GM23248 (cell line): Measurements from ENCODE around the gene ARID4B. TPM values are rescaled to one million over a fixed set of nuclear protein-coding genes. Genes with fewer than 3 reads are reported as not detected.

ENCODE experiments used
- DNase-seq: peaks from one replicate; pipeline ENCODE4 v3.0.0-alpha.2; 2015
- H2AFZ ChIP-seq: fragments of 200-600 bp; sonication (generic); 2 replicates; pipeline ENCODE4 v1.6.1; 2016; ENCODE audit warnings: antibody characterized with exemption
- H3F3A ChIP-seq: fragments of 200-600 bp; sonication (generic); 2 replicates; pipeline ENCODE4 v1.6.1; 2016; ENCODE audit warnings: mild to moderate bottlenecking, antibody characterized with exemption, mixed run types; ENCODE audit not compliant: insufficient read depth
- H3K27ac ChIP-seq: fragments of 200-600 bp; sonication (generic); 2 replicates; pipeline ENCODE4 v1.5.1; 2016; ENCODE audit warnings: mild to moderate bottlenecking
- H3K27me3 ChIP-seq: fragments of 200-600 bp; sonication (generic); replicated peaks from 2 replicates; pipeline ENCODE4 v1.6.1; 2016; ENCODE audit warnings: mild to moderate bottlenecking; ENCODE audit not compliant: insufficient read depth
- H3K36me3 ChIP-seq: fragments of 200-600 bp; sonication (generic); 2 replicates; pipeline ENCODE4 v1.6.1; 2016; ENCODE audit warnings: low read depth, mild to moderate bottlenecking
- H3K4me1 ChIP-seq: fragments of 200-600 bp; sonication (generic); 2 replicates; pipeline ENCODE4 v1.6.1; 2016; ENCODE audit warnings: mild to moderate bottlenecking; ENCODE audit not compliant: insufficient read depth
- H3K4me2 ChIP-seq: fragments of 200-600 bp; sonication (generic); one replicate; pipeline ENCODE4 v1.6.1; 2016; ENCODE audit warnings: mild to moderate bottlenecking; ENCODE audit not compliant: unreplicated experiment
- H3K4me3 ChIP-seq: fragments of 200-600 bp; sonication (generic); 2 replicates; pipeline ENCODE4 v1.5.1; 2016; ENCODE audit warnings: mild to moderate bottlenecking
- H3K79me2 ChIP-seq: fragments of 200-600 bp; sonication (generic); 2 replicates; pipeline ENCODE4 v1.6.1; 2016; ENCODE audit warnings: mild to moderate bottlenecking; ENCODE audit not compliant: insufficient read depth
- H3K9ac ChIP-seq: fragments of 200-600 bp; sonication (generic); 2 replicates; pipeline ENCODE4 v1.6.1; 2016; ENCODE audit warnings: mild to moderate bottlenecking
- H3K9me2 ChIP-seq: fragments of 200-600 bp; sonication (generic); 2 replicates; pipeline ENCODE4 v1.6.1; 2016; ENCODE audit warnings: mixed run types, mild to moderate bottlenecking, moderate library complexity; ENCODE audit not compliant: insufficient read depth
- H3K9me3 ChIP-seq: fragments of 200-600 bp; sonication (generic); one replicate; pipeline ENCODE4 v1.6.1; 2017; ENCODE audit warnings: low read depth
- H4K20me1 ChIP-seq: fragments of 200-600 bp; sonication (generic); 2 replicates; pipeline ENCODE4 v1.6.0; 2016; ENCODE audit not compliant: insufficient read depth
- EZH2 ChIP-seq: fragments of 200-600 bp; sonication (generic); IDR thresholded peaks from 2 replicates; pipeline ENCODE4 v1.6.1; 2018; ENCODE audit warnings: antibody characterized with exemption, mild to moderate bottlenecking; ENCODE audit not compliant: insufficient read depth, poor library complexity, severe bottlenecking
- EZH2phosphoT487 ChIP-seq: fragments of 200-600 bp; sonication (generic); IDR thresholded peaks from 2 replicates; pipeline ENCODE4 v1.6.1; 2018; ENCODE audit warnings: antibody characterized with exemption, moderate library complexity, mild to moderate bottlenecking, low read depth; ENCODE audit not compliant: insufficient read depth
- WGBS, 2 experiments: methylation state at CpG; one replicate each; pipeline ENCODE4 v1.1.6; 2015 to 2017; ENCODE audit warnings: low lambda C conversion rate in 2 of 2, low coverage in 1 of 2; ENCODE audit errors: missing lambda C conversion rate in 2 of 2; 5-methylcytosine and 5-hydroxymethylcytosine counted together
- in situ Hi-C: fragments of 300-500 bp; cut with MboI; formaldehyde crosslinking; loops from 2 replicates; pipeline ENCODE4 v1.15.0; 2020
- polyA plus RNA-seq: library from polyadenylated mRNA; unstranded; fragments of >200 nt; fragmentation: Nextera tagmentation; extraction: Ambion mirVana; gene quantifications from 2 replicates; pipeline ENCODE4 v1.2.1, GENCODE V29; 2016
- total RNA-seq: library from RNA; depleted of rRNA; stranded (reverse); fragments of >200 nt; shearing (Covaris generic); gene quantifications from 2 replicates; pipeline ENCODE4 v1.2.3, GENCODE V29; 2014

ARID4B gene
- total and polyA plus RNA-seq, 2 experiments from 2014 or later = 17.8 to 25.6 TPM

GRCh38 chr1:235239851-235240250, 88.1 kb downstream of the ARID4B start:
- Histone ChIP-seq H3K27me3 (no peaks in the 10 kb centered on the region), H3K27ac (no peak overlapping the region; the same call in 1 of the 2 replicates), H3K9me2 (no peaks in the 10 kb centered on the region), H3K4me3 (no peak overlapping the region), H3K4me1 (peaks cover 11% of the 10 kb centered on the region), H2AFZ (no peak overlapping the region), H3F3A (peaks cover 7% of the 10 kb centered on the region), H3K79me2 (peaks cover 40% of the 10 kb centered on the region; the same call in 1 of the 2 replicates), H4K20me1 (no peaks in the 10 kb centered on the region), H3K9ac (no peak overlapping the region), H3K36me3 (peaks cover 20% of the 10 kb centered on the region), H3K4me2 (no peak overlapping the region), H3K9me3 (no peaks in the 10 kb centered on the region)
- in situ Hi-C loops = loop anchor here (10.0 kb wide), 1 partner anchor 175 kb away; no protein-coding TSS in a partner anchor
- DNase-seq = peak; percentile 20
- TF ChIP-seq EZH2 (no peak), EZH2phosphoT487 (no peak)
- 72 to 78% methylated on average over 2 of the region's 2 CpGs for WGBS, 2 experiments

- H4K20me1 ChIP-seq = no peaks in the 10 kb centered on the region
- H3K27ac ChIP-seq = no peak overlapping the region
- H3K27me3 ChIP-seq = no peaks in the 10 kb centered on the region
- H3K9ac ChIP-seq = no peak overlapping the region
- H3K9me2 ChIP-seq = no peaks in the 10 kb centered on the region
- WGBS, 2 experiments = 95 to 100% methylated on average over 4 of the region's 4 CpGs
- H3K79me2 ChIP-seq = peaks cover 28% of the 10 kb centered on the region; the same call in 1 of the 2 replicates
- no peak for DNase-seq
- H3K9me3 ChIP-seq = no peaks in the 10 kb centered on the region
- H3K36me3 ChIP-seq = peaks cover 27% of the 10 kb centered on the region
- peaks cover 11% of the 10 kb centered on the region for H3K4me1 ChIP-seq
- H3K4me3 ChIP-seq = no peak overlapping the region
- peaks cover 7% of the 10 kb centered on the region for H3F3A ChIP-seq
- in situ Hi-C loops = loop anchor here (10.0 kb wide), 1 partner anchor 176 kb away; no protein-coding TSS in a partner anchor
- no peak overlapping the region for H3K4me2 ChIP-seq
- H2AFZ ChIP-seq = no peak overlapping the region
- TF ChIP-seq EZH2 (no peak), EZH2phosphoT487 (no peak)
These were observed 89.4 kb downstream of the ARID4B start for GRCh38 chr1:235238558-235238957.

GRCh38 chr1:235236128-235236527, 91.9 kb downstream of the ARID4B start:
- H3K79me2 ChIP-seq = 0 out of 2 replicates have a peak, but pooled peaks cover 6% of the 10 kb centered on the region
- H3K36me3 ChIP-seq = peaks cover 24% of the 10 kb centered on the region

GRCh38 chr1:235229868-235230267, 98.1 kb downstream of the ARID4B start:
- in situ Hi-C loops = loop anchor here (10.0 kb wide), 1 partner anchor 185 kb away; no protein-coding TSS in a partner anchor
- no peak for DNase-seq
- TF ChIP-seq EZH2phosphoT487 (no peak), EZH2 (no peak)
- H3K4me3 ChIP-seq = no peak overlapping the region
- no peaks in the 10 kb centered on the region for H3K79me2 ChIP-seq
- no peak overlapping the region for H3K4me2 ChIP-seq
- H3K9ac ChIP-seq = no peak overlapping the region
- no peaks in the 10 kb centered on the region for H4K20me1 ChIP-seq
- H3K27ac ChIP-seq = no peak overlapping the region
- H3K27me3 ChIP-seq = no peaks in the 10 kb centered on the region
- no peaks in the 10 kb centered on the region for H3K9me3 ChIP-seq
- 97 to 100% methylated on average over 2 of the region's 2 CpGs for WGBS, 2 experiments
- no peaks in the 10 kb centered on the region for H3F3A ChIP-seq
- H3K9me2 ChIP-seq = no peaks in the 10 kb centered on the region
- H3K4me1 ChIP-seq = no peaks in the 10 kb centered on the region
- no peak overlapping the region for H2AFZ ChIP-seq
- H3K36me3 ChIP-seq = peaks cover 36% of the 10 kb centered on the region

More at GRCh38 chr1:235236128-235236527, 91.9 kb downstream of the ARID4B start:
- in situ Hi-C loops = loop anchor here (10.0 kb wide), 1 partner anchor 179 kb away; no protein-coding TSS in a partner anchor
- Histone ChIP-seq H2AFZ (no peak overlapping the region), H3K9me3 (no peaks in the 10 kb centered on the region), H3K4me2 (no peak overlapping the region), H3K4me1 (peaks cover 11% of the 10 kb centered on the region), H4K20me1 (no peaks in the 10 kb centered on the region), H3F3A (peaks cover 7% of the 10 kb centered on the region), H3K9ac (no peak overlapping the region), H3K27me3 (no peaks in the 10 kb centered on the region), H3K9me2 (no peaks in the 10 kb centered on the region), H3K4me3 (no peak overlapping the region), H3K27ac (no peak overlapping the region)
- TF ChIP-seq EZH2phosphoT487 = no peak
- no peak for TF ChIP-seq EZH2
- DNase-seq = no peak
- WGBS, 2 experiments = 97 to 98% methylated on average over 5 of the region's 5 CpGs
